Mesenchymal stem cell (in vitro differentiated cells and primary cell): ENCODE data around the gene PLEKHO2.
"Not testable (repeated sequence)": the region's sequence is repeated elsewhere in the genome, so short reads cannot be mapped to it uniquely, and the experiment has no call there.

Source experiments
- DNase-seq: peaks from one replicate; pipeline ENCODE4 v3.0.0-alpha.2; 2013
- H2AFZ ChIP-seq: one replicate; pipeline ENCODE4 v1.6.1; 2013; ENCODE audit warnings: low read depth, mild to moderate bottlenecking, control low read depth, inconsistent platforms, low read length, moderate library complexity
- H2AK5ac ChIP-seq: 2 replicates; pipeline ENCODE4 v1.6.1; 2013; ENCODE audit warnings: low read length, moderate library complexity, mild to moderate bottlenecking, inconsistent platforms; ENCODE audit not compliant: severe bottlenecking
- H2BK120ac ChIP-seq: one replicate; pipeline ENCODE4 v1.6.1; 2013; ENCODE audit warnings: low read depth, mild to moderate bottlenecking, inconsistent platforms, low read length, moderate library complexity
- H2BK12ac ChIP-seq, 2 experiments: one replicate each; pipeline ENCODE4 v1.6.1; 2013; ENCODE audit warnings: inconsistent platforms in 2 of 2, low read length in 2 of 2, mild to moderate bottlenecking in 2 of 2, moderate library complexity in 2 of 2, control low read depth in 1 of 2
- H2BK15ac ChIP-seq: one replicate; pipeline ENCODE4 v1.6.1; 2013; ENCODE audit warnings: mild to moderate bottlenecking, low read depth, inconsistent platforms; ENCODE audit not compliant: poor library complexity, severe bottlenecking
- H2BK5ac ChIP-seq: 2 replicates; pipeline ENCODE4 v1.6.1; 2013; ENCODE audit warnings: low read depth, mild to moderate bottlenecking, low read length, control low read depth, inconsistent platforms; ENCODE audit not compliant: poor library complexity, severe bottlenecking
- H3K14ac ChIP-seq, 2 experiments: one replicate each; pipeline ENCODE4 v1.6.1; 2013; ENCODE audit warnings: inconsistent platforms in 2 of 2, low read length in 2 of 2, control low read depth in 1 of 2, mild to moderate bottlenecking in 1 of 2, moderate library complexity in 1 of 2
- H3K18ac ChIP-seq, 2 experiments: one replicate each; pipeline ENCODE4 v1.6.1; 2013; ENCODE audit warnings: inconsistent platforms in 2 of 2, low read length in 2 of 2, control low read depth in 1 of 2, low read depth in 1 of 2, mild to moderate bottlenecking in 1 of 2
- H3K23ac ChIP-seq, 2 experiments: one replicate each; pipeline ENCODE4 v1.6.1; 2013; ENCODE audit warnings: inconsistent platforms in 2 of 2, low read length in 2 of 2, mild to moderate bottlenecking in 2 of 2, moderate library complexity in 2 of 2, control low read depth in 1 of 2
- H3K27ac ChIP-seq: 2 replicates; pipeline ENCODE4 v1.5.1; 2013; ENCODE audit warnings: mild to moderate bottlenecking, moderate library complexity, low read length, control low read depth, inconsistent platforms; ENCODE audit not compliant: poor library complexity, severe bottlenecking
- H3K27me3 ChIP-seq, 2 experiments: 2 replicates each; pipeline versions ENCODE4 v1.6.1 to v1.7.0; 2013; ENCODE audit warnings: low read length in 2 of 2, mild to moderate bottlenecking in 2 of 2, moderate library complexity in 2 of 2, control low read depth in 1 of 2, inconsistent platforms in 1 of 2; ENCODE audit not compliant: control insufficient read depth in 1 of 2, insufficient read depth in 1 of 2
- H3K36me3 ChIP-seq, 2 experiments: 2 replicates each; pipeline versions ENCODE4 v1.6.1 to v1.7.0; 2013; ENCODE audit warnings: low read length in 2 of 2, control low read depth in 1 of 2, inconsistent platforms in 1 of 2, low read depth in 1 of 2, mild to moderate bottlenecking in 1 of 2; ENCODE audit not compliant: insufficient read depth in 2 of 2, control insufficient read depth in 1 of 2
- H3K4ac ChIP-seq, 2 experiments: one replicate each; pipeline ENCODE4 v1.6.1; 2013; ENCODE audit warnings: inconsistent platforms in 2 of 2, low read length in 2 of 2, mild to moderate bottlenecking in 2 of 2, moderate library complexity in 2 of 2, control low read depth in 1 of 2, low read depth in 1 of 2
- H3K4me1 ChIP-seq: 2 replicates; pipeline ENCODE4 v1.6.1; 2013; ENCODE audit warnings: low read depth, low read length, control low read depth; ENCODE audit not compliant: control insufficient read depth, insufficient read depth
- H3K4me2 ChIP-seq: 2 replicates; pipeline ENCODE4 v1.6.1; 2013; ENCODE audit warnings: low read length, mild to moderate bottlenecking, inconsistent platforms; ENCODE audit not compliant: poor library complexity, severe bottlenecking
- H3K4me3 ChIP-seq, 2 experiments: 2 replicates each; pipeline versions ENCODE4 v1.5.1 to v1.7.0; 2013; ENCODE audit warnings: low read length in 2 of 2, mild to moderate bottlenecking in 2 of 2, control low read depth in 1 of 2, low read depth in 1 of 2; ENCODE audit not compliant: insufficient read depth in 1 of 2
- H3K79me1 ChIP-seq: replicated peaks from 2 replicates; pipeline ENCODE4 v1.6.1; 2013; ENCODE audit warnings: mild to moderate bottlenecking, control low read depth, low read length, inconsistent platforms; ENCODE audit not compliant: poor library complexity, severe bottlenecking
- H3K9ac ChIP-seq: 2 replicates; pipeline ENCODE4 v1.7.0; 2013; ENCODE audit warnings: mild to moderate bottlenecking, low read length, moderate library complexity
- H3K9me3 ChIP-seq: 2 replicates; pipeline ENCODE4 v1.7.0; 2013; ENCODE audit warnings: mild to moderate bottlenecking, low read length; ENCODE audit not compliant: control insufficient read depth
- H4K8ac ChIP-seq: one replicate; pipeline ENCODE4 v1.6.1; 2013; ENCODE audit warnings: inconsistent platforms, mild to moderate bottlenecking, low read length, moderate library complexity
- H4K91ac ChIP-seq: one replicate; pipeline ENCODE4 v1.6.1; 2013; ENCODE audit warnings: mild to moderate bottlenecking, low read length, inconsistent platforms
- WGBS: methylation state at CpG from one replicate; pipeline ENCODE4 v1.1.7; 2013; ENCODE audit warnings: mixed read lengths; 5-methylcytosine and 5-hydroxymethylcytosine counted together

The PLEKHO2 gene

GRCh38 chr15:64798905-64799304, 42.8 kb upstream of the PLEKHO2 start:
- H4K8ac ChIP-seq, H3K4me1 ChIP-seq, H2AFZ ChIP-seq, H3K18ac ChIP-seq, H3K4me3 ChIP-seq, DNase-seq, H2BK12ac ChIP-seq, H2BK15ac ChIP-seq, H3K79me1 ChIP-seq, H2BK120ac ChIP-seq, H3K9ac ChIP-seq, H3K36me3 ChIP-seq, H2BK5ac ChIP-seq, H3K14ac ChIP-seq, H4K91ac ChIP-seq, H3K4me2 ChIP-seq, H2AK5ac ChIP-seq, H3K4ac ChIP-seq, H3K27me3 ChIP-seq, H3K9me3 ChIP-seq, H3K27ac ChIP-seq, H3K23ac ChIP-seq: not testable (repeated sequence)
- WGBS = 100% methylated on average over 8 of the region's 29 CpGs

- H3K27ac ChIP-seq = no peak overlapping the region
- no peaks in the 10 kb centered on the region for H3K36me3 ChIP-seq
- H3K27me3 ChIP-seq = peaks cover 0 to 3% of the 10 kb centered on the region in 2 experiments
- H4K8ac ChIP-seq = no peak overlapping the region
- DNase-seq = no peak
- no peak overlapping the region for H3K9ac ChIP-seq
- H3K18ac ChIP-seq = no peak overlapping the region
- H3K4ac ChIP-seq = no peak overlapping the region
- H2BK12ac ChIP-seq = no peak overlapping the region
- no peak overlapping the region for H3K23ac ChIP-seq
- H2BK5ac ChIP-seq = no peak overlapping the region
- H4K91ac ChIP-seq = no peak overlapping the region
- no peak overlapping the region for H3K4me2 ChIP-seq
- H3K4me1 ChIP-seq = peaks cover 4% of the 10 kb centered on the region
- 78% methylated on average over 2 of the region's 2 CpGs for WGBS
- no peak overlapping the region for H2AFZ ChIP-seq
- no peak overlapping the region for H2BK120ac ChIP-seq
- H2BK15ac ChIP-seq = no peak overlapping the region
- no peak overlapping the region for H3K4me3 ChIP-seq
- H3K9me3 ChIP-seq = no peaks in the 10 kb centered on the region
- no peak overlapping the region for H3K14ac ChIP-seq
- no peak overlapping the region for H2AK5ac ChIP-seq
- H3K79me1 ChIP-seq = no peaks in the 10 kb centered on the region
Measured at GRCh38 chr15:64800476-64800875, 41.2 kb upstream of the PLEKHO2 start.

DNA sequence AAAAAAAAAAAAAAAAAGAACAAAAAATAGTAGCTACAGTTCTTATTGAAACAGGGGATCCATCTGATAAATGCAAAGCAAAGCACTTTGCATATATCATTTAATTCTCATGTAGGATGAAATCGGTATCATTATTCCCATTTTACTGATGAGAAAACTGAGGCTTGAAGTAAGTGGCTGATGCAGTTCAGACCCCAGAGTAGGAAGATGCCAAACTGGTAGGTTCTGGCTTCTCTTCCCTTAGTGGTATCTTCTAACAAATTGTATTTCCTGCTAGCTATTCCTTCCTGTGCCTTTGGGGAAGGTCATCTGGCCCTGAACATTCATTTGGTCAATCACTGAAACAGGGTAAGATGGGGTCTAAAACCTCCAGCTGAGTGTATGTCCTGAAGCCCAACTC, 38.2 kb upstream of the PLEKHO2 start:
- 100% methylated on average over 1 of the region's 1 CpG for WGBS

GRCh38 chr15:64804619-64805018, 37.1 kb upstream of the PLEKHO2 start:
- no peak for DNase-seq
- Histone ChIP-seq H2BK15ac (no peak overlapping the region), H3K27me3 (peaks cover 5 to 31% of the 10 kb centered on the region in 2 experiments), H4K8ac (no peak overlapping the region), H3K27ac (no peak overlapping the region), H3K4me3 (no peak overlapping the region), H3K23ac (no peak overlapping the region), H3K9ac (no peak overlapping the region), H3K14ac (no peak overlapping the region), H2BK12ac (peak overlapping the region in 1 of 2 experiments; percentile 3), H2BK120ac (no peak overlapping the region), H3K4me2 (no peak overlapping the region), H3K9me3 (no peaks in the 10 kb centered on the region), H2AK5ac (no peak overlapping the region), H2AFZ (no peak overlapping the region), H3K79me1 (no peaks in the 10 kb centered on the region), H3K36me3 (no peaks in the 10 kb centered on the region), H3K4ac (no peak overlapping the region), H4K91ac (no peak overlapping the region), H2BK5ac (no peak overlapping the region), H3K4me1 (peaks cover 4% of the 10 kb centered on the region), H3K18ac (no peak overlapping the region)
- 72% methylated on average over 2 of the region's 2 CpGs for WGBS

More for the DNA sequence above, 38.2 kb upstream of the PLEKHO2 start:
- Histone ChIP-seq H3K9ac (no peak overlapping the region), H2BK15ac (no peak overlapping the region), H2AK5ac (no peak overlapping the region), H4K8ac (no peak overlapping the region), H3K23ac (no peak overlapping the region), H3K4me1 (peaks cover 4% of the 10 kb centered on the region), H2BK12ac (no peak overlapping the region), H3K4ac (no peak overlapping the region), H3K4me2 (no peak overlapping the region), H3K79me1 (no peaks in the 10 kb centered on the region), H2BK5ac (no peak overlapping the region), H3K4me3 (no peak overlapping the region), H2BK120ac (no peak overlapping the region), H2AFZ (no peak overlapping the region), H4K91ac (no peak overlapping the region), H3K9me3 (no peaks in the 10 kb centered on the region), H3K36me3 (no peaks in the 10 kb centered on the region), H3K14ac (no peak overlapping the region), H3K27me3 (peaks cover 5 to 25% of the 10 kb centered on the region in 2 experiments), H3K27ac (no peak overlapping the region), H3K18ac (peak overlapping the region in 1 of 2 experiments; percentile 34)
- no peak for DNase-seq
